NOMO-1 (cell line): ENCODE measurements around the gene FMN1.

Experiments used
- DNase-seq, 2 experiments: peaks; one replicate each; lab custom pipeline; 2025; ENCODE audit not compliant: unreplicated experiment in 2 of 2; lab: John Stamatoyannopoulos, UW

Gene FMN1

DNA sequence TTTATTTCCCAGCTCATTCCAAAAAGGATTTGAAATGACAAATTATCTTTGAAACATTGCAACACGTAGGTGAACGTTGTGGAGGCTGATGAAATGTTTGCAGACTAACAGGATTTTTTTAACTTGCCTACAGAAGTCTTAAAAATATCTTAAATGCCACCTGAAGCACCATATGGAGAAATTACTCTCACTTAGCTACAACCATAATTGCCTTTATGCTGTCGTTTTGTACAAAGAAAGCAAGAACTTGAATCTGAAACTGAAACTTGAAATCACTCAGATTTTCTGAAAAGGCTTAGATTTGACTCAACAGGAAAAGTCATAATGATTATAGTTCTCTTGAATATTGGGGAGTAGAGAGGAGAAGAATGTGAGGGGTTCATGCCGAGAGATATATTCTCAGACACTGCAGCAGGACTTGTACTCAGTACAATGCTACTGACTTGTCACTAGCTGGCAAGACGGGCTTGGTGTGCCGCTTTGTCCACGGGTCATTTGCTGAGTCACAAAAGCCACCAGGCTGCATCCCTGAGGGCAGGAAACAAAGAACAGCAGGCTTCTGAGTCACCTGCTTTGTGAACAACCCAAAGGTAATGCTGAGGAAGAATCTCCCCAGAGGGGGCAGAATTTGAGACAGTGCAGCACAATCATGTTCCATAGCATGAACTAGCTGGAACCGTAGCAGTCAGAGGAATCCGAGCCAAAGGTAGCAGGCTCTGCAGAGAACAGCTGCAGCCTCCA lies 7.1 kb upstream of the FMN1 start:
- DNase-seq = peak; percentile 27 to 74

DNA sequence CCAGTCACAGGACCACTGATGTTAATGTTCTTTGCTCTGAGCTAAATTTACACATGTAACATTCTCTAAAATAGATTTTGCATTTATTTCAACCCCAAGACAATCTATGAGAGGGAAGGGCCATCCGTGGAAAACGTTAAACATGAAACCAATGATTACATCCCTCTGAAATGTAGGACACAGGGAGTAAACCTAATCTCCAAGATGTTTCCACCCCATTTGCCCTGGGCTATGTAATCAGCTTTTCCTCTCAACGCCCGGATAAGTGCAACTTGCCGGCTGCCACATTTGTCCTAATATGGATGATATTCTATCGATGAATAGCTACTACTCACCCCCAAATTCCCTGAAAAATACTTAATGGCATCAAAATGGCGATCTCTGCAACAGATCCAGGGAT lies 6.4 kb upstream of the FMN1 start:
- no peak for DNase-seq

DNA sequence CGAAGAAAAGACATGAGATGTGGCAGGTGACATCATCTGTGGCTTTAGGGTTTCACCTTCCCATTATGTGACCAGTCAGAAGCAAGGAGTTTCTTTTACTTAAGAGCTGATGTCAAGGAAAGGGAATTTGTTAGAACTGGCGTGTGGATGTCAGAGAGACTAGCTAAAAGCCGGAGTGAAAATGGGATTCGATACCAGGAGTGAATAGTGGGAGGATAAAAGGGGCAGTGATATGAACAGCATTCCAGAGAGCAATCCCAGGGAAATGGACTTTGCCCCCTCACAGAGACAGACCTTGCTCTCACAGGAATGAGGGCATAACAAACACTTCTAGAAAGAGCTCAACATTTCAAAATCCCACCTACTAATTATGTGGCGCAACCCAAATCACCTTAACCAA lies 5.9 kb upstream of the FMN1 start:
- no peak for DNase-seq

DNA sequence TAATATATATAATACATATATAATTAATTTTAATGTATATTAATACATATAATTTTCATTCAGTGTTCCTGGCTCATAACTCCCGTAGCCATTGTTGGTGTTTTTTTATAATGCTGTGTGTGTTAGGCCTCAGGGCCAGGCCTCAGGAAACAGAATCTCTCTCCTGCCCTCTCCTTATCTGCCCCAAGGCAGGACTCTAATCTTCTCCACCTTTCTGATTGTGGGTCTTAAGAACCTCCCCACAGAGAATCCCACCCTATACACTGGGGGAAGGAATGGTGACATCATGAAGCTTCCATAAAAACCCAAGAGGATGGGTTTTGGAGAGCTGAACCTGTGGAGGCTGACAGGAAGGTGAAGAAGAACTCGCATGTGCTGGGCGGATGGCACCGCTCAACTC lies 4.0 kb upstream of the FMN1 start:
- no peak for DNase-seq

DNA sequence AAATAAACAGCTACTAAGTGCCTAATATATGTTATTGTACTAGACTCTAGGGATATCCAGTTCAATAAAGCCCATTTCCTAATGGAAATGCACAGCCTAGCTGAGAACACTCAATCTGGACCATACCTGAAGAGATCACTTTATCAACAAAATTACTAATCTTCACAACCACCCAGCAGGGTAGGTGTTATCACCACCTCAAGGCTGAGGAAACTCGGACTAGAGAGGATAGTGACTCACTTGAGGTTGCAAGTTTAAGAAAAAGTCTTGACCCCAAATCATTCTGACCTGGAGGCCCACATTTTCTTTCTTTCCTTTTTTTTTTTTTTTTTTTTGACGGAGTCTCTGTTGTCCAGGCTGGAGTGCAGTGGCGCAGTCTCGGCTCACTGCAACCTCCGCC lies 3.1 kb upstream of the FMN1 start:
- DNase-seq = no peak

DNA sequence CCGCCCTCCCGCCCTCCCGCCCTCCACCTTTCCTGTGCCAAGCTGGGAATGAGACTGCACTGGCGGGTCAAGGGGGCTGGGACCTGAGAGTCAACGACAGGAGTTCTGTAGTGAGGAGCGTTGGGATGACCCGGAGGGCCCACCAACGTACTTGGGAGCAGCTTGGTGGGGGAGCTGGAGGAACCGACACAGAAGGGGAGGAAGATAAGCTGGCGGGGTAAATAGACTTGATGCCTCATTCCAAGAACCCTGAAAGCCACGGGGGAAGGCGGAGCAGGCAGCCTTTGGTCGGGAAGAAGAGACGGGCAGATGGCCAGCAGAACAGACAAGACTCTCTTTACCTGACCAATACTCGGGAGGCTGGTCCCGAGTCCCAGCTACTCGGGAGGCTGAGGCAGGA lies 277 bp downstream of the FMN1 start:
- DNase-seq = no peak

DNA sequence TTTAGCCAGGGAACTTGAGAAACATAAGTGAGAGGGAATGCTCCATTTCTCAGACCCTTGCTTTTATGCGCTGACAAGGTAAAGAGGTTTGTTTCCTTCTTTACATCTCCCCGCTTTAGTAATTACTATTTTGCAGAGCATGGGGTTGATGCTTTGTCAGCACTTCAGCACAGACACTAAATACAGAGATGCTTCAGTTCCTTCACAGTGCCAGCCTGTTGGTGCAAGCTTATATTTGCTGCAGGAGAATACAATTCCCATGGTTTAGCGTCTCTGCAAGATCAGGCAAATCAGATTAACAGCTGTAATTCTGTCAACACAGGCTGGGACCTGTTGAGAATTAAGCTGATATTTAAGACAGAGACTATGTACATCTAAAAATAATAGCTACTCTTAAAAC lies 2.9 kb downstream of the FMN1 start:
- no peak for DNase-seq

DNA sequence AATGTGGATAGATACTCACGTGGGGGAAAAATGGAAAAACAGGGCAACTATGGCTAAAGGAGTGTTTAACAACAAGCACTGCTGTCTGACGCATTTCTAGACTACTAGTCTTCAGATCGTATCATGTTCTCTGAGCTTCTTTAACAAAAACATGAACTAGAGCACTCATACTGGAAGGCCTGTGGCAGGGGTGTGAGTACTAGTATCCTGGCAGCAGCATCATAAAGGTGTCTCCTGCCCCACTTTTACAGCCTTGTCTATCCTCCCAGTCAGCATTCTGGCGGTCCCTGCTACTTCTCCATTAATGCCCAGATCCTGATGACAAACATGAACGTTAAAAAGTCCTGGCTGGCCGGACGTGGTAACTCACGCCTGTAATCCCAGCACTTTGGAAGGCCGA lies 4.0 kb downstream of the FMN1 start:
- DNase-seq = no peak

DNA sequence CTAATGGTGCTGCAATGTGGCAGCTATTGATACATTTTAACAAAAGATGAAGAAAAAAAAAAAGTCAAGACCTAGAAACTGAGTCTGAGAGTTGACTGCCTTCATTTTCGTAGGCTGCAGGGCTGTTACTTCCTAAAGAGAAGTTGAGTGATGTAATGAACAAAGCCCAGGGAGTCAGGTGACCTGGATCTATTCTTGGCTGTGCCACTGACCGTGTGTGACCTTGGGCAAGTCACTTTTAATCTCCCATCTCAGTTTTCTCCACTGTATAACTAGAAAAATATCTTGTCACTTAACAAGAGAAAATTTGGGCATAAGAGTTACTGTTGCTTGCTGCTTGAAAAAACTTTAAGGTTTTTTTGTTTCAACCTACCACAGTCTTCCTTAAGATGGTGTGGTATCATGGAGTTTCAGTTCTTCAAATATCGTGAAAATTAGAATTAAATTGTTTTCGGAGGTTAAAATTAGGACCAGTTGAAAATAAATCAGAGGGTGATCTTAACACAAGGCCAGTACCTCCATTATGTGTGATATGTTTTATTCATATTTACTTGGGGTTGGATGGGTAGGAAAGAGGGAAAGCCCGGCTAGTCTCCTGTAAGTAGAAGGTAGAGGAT lies 5.8 kb downstream of the FMN1 start:
- DNase-seq = peak; percentile 23 to 80

DNA sequence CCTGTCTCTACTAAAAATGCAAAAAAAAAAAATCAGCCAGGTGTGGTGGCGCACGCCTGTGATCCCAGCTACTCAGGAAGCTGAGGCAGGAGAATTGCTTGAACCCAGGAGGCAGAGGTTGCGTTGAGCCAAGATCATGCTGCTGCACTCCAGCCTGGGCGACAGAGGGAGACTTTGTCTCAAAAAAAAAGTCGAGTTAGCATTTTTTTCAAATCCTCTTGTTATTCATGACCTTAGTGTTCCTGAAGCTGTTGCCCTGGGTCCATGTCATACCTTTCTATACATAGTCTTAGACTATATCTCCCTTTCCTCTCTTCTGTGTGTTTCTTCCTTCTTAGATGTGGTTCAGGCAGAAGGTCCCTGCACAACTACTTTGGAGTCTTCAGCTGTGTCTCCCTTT lies 6.4 kb downstream of the FMN1 start:
- no peak for DNase-seq

DNA sequence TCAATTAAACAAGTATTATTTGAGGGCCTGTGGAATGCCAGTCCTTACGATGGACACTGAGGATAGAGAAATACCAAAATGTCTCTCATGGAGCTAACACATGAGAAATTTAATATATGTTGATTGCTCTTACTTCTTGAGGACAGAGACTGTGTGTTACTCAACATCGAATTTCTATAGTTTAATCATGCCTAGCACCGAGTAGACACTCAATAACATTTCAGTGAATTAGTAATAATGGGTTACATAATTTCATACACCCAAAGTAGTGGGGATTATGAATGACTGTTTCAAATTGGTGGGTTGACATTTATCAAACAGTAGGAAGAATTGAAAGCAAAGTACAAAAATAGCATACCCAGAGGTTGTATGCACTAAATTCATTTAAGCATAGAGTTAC lies 11.2 kb downstream of the FMN1 start:
- DNase-seq = no peak

DNA sequence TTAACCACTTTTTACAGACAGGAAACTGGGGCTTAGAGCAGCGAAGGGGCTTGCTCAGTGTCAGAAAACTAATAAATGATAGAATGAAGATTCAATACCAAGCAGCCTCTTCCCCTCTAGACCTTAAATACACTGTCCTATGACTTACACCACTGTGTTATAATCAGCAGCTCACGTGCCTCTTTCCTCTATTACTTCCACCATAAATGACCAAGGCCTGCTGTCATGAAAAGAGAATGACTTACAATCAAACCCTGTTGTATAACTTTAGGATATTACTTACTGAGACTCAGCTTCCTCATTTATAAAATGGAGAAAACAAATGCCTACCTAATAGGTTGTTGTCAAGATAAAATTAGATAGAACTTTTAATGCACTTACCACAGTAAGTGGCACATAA lies 11.6 kb downstream of the FMN1 start:
- no peak for DNase-seq

DNA sequence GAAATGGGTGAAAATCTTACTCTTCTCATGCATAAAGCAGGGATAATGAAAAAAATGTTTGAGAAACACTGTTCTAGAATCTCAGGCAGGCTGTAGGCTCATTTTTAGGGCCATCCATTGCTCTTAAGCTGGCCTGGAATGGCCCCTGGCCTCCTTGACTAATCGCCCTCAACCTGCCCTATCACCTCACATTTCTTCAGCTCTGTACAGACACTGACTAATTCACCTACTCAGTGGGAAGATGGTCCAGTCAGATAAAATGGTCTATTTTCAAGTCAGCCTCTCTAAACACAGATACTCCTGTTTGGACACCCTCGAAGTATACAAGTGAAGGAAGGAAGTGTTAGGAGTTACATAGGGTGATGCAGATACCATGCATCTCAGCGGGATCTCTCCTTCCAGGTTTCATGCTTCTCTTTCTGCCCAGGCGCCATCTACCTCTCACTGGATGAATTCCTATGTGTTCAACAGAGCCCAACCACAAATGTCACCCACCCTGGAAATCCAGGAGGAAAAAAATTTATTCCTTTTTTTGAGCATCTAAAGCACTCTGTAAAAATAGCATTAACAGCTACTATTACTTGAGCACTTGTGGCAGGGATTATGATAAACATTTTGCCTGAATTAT lies 12.1 kb downstream of the FMN1 start:
- DNase-seq = no peak

DNA sequence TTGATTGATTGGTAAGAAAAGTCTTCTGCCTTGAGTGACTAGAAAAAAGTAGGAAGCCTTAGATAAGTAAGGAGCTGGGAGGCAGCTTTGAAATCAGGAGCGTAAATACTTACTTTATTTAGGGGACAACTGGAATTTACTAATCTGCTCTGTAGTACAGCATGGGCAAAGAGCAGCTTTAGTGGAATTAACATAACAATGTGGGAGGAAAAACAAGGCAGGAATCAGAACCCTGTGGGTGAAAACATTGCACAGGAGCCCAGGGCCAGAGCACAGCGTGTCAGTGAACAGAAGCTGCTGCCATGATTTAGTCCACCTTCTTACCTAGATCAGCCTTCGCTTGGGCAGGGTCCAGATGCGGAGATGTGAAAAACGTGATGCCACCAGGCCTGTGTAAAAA lies 14.6 kb downstream of the FMN1 start:
- no peak for DNase-seq

DNA sequence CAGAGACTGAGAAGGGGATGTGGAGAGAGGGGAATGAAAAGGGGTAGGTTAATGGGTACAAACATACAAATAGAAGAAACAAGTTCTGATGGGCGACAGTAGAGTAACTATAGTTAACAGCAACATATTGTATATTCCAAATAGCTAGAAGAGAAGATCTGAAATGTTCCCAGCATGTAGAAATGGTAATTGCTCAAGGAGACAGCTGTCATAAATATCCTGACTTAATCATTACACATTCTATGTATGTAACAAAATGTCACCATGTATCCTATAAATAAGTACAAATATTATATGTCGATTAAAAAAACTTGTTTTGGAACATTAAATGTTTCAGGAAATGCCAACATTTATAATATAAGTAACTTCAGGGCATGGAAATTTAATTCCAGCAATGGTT lies 23.3 kb downstream of the FMN1 start:
- no peak for DNase-seq

DNA sequence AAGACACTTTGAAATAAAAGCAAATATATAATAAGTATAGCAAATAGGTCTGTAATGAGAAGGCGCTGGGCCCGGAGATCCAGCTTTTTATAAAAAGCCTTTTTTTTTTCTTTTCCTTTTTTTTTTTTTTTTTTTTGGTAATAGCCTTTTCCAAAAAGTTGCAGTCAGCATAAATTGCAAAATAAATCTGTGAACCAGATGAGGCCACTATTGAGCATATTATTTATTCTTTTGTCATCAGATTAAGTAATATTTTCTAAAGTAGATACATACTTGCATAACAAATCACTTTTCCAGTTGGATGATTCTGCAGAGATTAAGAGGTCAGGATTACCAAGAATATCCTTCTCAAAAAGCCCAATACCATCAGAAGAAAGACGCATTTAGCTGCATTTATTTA lies 24.9 kb downstream of the FMN1 start:
- DNase-seq = no peak

DNA sequence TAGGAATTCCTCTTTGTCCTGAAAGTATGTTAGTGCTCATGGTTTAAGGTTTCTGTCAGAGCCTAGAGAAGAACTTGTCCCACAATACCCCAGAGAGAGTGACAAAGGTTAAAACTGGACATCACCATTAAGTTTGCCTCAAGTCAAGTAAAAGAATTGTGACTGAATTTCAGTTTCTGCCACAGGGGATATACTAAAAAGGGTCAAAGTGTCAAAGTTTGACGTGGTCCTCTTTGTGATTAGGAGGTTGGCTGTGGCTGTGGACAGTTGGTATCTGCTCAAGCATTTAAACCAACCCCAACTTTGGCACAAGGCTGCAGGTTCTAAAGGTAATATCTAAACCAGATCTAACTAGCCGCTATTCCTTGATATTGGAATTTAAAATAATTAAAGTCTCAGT lies 26.1 kb downstream of the FMN1 start:
- no peak for DNase-seq

DNA sequence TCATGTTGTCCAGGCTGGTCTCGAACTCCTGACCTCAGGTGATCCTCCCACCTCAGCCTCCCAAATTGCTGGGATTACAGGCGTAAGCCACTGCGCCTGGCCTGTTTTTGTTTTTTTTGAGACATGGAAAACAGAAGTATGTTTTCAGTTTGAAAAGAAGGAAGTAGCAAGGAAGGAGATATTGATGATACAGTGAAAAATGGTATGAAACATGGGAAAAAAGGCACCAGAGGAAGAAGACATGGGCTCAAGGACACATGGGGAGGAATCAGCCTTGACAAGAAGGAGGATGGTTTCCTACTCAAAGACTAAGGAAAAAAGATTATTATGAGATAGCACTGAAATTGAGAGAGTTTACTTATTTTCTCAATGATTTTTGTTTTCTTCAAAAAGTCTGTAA lies 30.7 kb downstream of the FMN1 start:
- no peak for DNase-seq

DNA sequence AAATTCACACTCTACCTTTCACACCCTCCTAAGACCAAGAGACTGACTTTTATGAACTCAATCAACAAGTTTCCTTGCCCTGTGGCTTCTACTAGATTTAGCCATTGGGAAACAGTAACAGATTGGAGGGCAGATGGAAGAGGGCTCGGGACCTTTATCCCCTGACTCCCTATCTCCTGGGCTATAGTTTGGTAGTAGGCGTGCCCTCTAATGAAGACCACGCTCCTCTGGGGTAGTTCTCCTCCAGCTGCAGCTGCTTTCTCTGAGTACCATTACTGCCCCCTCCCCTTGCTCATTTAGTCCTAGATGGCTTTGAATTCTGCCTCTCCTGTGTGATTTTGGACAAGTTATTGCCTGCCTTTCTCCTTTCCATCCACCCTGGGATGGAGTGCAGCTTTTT lies 33.3 kb downstream of the FMN1 start:
- DNase-seq = no peak

DNA sequence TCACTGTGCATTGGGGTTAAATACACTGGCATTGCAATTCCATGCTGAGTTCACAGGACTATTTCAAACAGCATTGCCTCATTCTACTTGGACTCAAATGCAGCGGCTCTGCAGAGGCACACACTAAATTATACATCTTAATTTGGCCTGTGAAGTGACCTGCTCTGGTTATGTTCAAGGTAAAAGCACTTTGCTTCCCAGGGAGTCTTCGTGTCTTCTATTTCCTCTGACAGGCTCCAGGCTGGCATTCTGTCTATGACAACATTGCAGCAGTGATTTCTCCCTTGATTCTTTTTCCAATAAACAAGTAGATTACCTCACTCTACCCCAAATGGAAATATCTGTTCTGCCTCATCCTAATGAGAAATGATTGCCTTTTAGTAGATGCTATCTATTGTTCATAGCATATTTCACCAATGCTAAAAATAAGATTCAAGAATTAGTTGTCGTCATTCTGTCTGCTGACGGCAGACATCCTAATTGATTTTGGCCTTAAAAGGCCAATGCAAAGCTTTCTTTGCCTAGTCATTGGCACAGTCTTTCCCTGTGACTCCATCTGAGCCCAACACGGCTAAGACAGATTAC lies 33.8 kb downstream of the FMN1 start:
- no peak for DNase-seq

DNA sequence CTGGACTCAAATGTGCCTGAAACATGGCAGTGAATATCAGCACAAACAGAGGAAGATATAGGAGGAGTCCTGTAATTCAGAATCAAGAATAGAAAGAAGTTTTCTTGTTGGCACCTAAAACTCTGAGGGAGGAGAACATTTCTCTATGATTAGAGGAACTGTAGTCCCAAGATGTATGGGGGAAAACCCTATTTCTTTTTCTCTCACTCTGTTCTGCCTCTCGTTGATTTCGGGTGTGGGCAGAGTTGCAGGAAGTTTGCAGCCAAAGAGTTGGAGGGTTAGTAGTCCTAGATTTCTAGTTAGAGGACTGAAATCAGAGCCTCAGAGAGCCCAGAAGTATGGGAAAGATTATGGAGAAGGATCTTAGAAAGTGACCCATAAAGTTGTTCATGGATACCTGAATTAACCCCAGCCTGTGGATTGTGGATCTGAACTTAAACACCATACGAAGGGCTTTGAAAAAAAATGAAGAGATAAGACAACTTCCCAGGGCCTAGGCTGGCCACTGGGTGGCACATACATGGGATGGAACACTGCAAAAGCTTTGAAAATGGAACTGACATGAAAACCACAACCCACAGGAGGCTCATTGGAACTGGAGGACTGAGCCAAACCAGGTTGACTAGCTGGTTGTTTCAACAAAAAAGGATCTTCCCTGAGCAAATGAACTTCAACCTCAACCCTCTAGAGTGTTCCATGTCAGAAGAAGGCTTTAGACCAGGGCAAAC lies 34.6 kb downstream of the FMN1 start:
- no peak for DNase-seq
